PC-9 (cell line): Measurements from ENCODE around the gene RELCH. TPM values are rescaled to one million over a fixed set of nuclear protein-coding genes. Genes with fewer than 3 reads are reported as not detected.

Source experiments
- BruUV-seq: library from RNA; stranded (reverse); fragments of 400-500 nt; replicated peaks from 2 replicates; lab custom pipeline; 2021; lab: Mats Ljungman, UMichigan
- CTCF ChIA-PET: fragments of 300-600 bp; sonication (Branson Sonifier 250); formaldehyde crosslinking; loops from one replicate; lab custom pipeline; 2022; ENCODE audit warnings: antibody characterized with exemption; lab: Charles Lee
- POLR2A ChIA-PET: fragments of 300-600 bp; sonication (Branson Sonifier 250); formaldehyde crosslinking; loops from one replicate; lab custom pipeline; 2022; ENCODE audit warnings: antibody characterized with exemption; ENCODE audit not compliant: unreplicated experiment; lab: Charles Lee
- DNase-seq, 2 experiments: peaks; one replicate each; pipeline versions ENCODE4 v3.0.0 to v3.0.0-alpha.2; 2015 to 2022; ENCODE audit warnings: mixed read lengths in 1 of 2
- H2AFZ ChIP-seq: fragments of 200-600 bp; sonication (generic); 2 replicates; pipeline ENCODE4 v1.8.1; 2017; ENCODE audit warnings: antibody characterized with exemption
- H3F3A ChIP-seq: fragments of 200-600 bp; sonication (generic); 2 replicates; pipeline ENCODE4 v1.8.1; 2017; ENCODE audit warnings: antibody characterized with exemption, mild to moderate bottlenecking, low read depth; ENCODE audit not compliant: insufficient read depth
- H3K27ac ChIP-seq: fragments of 200-600 bp; sonication (generic); 2 replicates; pipeline ENCODE4 v1.6.1; 2016; ENCODE audit warnings: mixed run types
- H3K27me3 ChIP-seq: fragments of 200-600 bp; sonication (generic); 2 replicates; pipeline ENCODE4 v1.6.1; 2016; ENCODE audit warnings: low read depth, mixed run types; ENCODE audit not compliant: insufficient read depth
- H3K36me3 ChIP-seq: fragments of 200-600 bp; sonication (generic); 2 replicates; pipeline ENCODE4 v1.6.1; 2016; ENCODE audit warnings: low read depth, mixed run types
- H3K4me1 ChIP-seq: fragments of 200-600 bp; sonication (generic); replicated peaks from 2 replicates; pipeline ENCODE4 v1.6.1; 2016; ENCODE audit warnings: mixed run types; ENCODE audit not compliant: insufficient read depth
- H3K4me2 ChIP-seq: fragments of 200-600 bp; sonication (generic); 2 replicates; pipeline ENCODE4 v1.6.1; 2017; ENCODE audit warnings: mixed run types
- H3K4me3 ChIP-seq: fragments of 200-600 bp; sonication (generic); 2 replicates; pipeline ENCODE4 v1.6.1; 2016; ENCODE audit warnings: mixed run types
- H3K79me2 ChIP-seq: fragments of 200-600 bp; sonication (generic); 2 replicates; pipeline ENCODE4 v1.6.1; 2017; ENCODE audit warnings: low read depth, mixed run types
- H3K9me2 ChIP-seq: fragments of 200-600 bp; sonication (generic); 2 replicates; pipeline ENCODE4 v1.8.1; 2017; ENCODE audit warnings: mild to moderate bottlenecking; ENCODE audit not compliant: insufficient read depth
- H3K9me3 ChIP-seq: fragments of 200-600 bp; sonication (generic); 2 replicates; pipeline ENCODE4 v1.8.1; 2016; ENCODE audit warnings: low read depth; ENCODE audit not compliant: insufficient read depth
- H4K20me1 ChIP-seq: fragments of 200-600 bp; sonication (generic); 2 replicates; pipeline ENCODE4 v1.8.1; 2017; ENCODE audit not compliant: insufficient read depth
- EZH2 ChIP-seq: fragments of 200-600 bp; sonication (generic); IDR thresholded peaks from 2 replicates; pipeline ENCODE4 v1.8.0; 2017; ENCODE audit warnings: antibody characterized with exemption, low read depth
- intact Hi-C: fragments of 100-400 bp; cut with micrococcal nuclease; formaldehyde crosslinking; loops from one replicate; pipeline ENCODE4 v1.10.0; 2022; ENCODE audit not compliant: unreplicated experiment
- total RNA-seq: library from RNA; stranded (reverse); gene quantifications from 2 replicates; pipeline ENCODE4 v1.2.3, GENCODE V29; 2021
- TF ChIP-seq, protein P1 (sequence below): fragments of 200-600 bp; sonication (generic); conservative IDR thresholded peaks from 2 replicates; pipeline ENCODE4 v1.6.1; 2017; ENCODE audit warnings: mixed run types, antibody characterized with exemption, mild to moderate bottlenecking, moderate library complexity

RELCH gene
- total RNA-seq, 1 experiment from 2014 or later, result 20.1 TPM

DNA sequence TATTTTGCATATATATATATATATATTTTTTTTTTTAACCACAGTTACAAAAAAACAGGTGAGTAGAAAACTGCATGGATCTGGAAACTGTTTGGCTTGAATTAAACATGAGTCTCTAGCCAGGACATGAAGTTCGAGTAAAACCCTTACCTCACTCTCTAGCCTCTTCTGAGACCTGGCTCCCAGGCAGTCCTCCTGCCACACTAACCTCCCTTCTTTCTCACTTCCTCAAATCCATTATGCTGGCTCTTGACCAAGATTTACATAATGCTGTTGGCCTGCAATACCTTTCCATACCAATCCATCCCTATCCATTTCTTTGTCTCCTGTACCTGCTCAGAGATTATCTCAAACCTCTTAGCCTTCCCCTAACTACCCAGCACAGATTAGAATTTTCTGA lies 34.2 kb upstream of the RELCH start:
- DNase-seq, result no peak

GRCh38 chr18:62157843-62158242 lies 29.2 kb upstream of the RELCH start:
- H4K20me1 ChIP-seq, result no peaks in the 10 kb centered on the region
- CTCF ChIA-PET, result no interaction called here
- no peak overlapping the region for H3K4me3 ChIP-seq
- no peaks in the 10 kb centered on the region for H3K4me1 ChIP-seq
- H3K9me3 ChIP-seq, result no peaks in the 10 kb centered on the region
- BruUV-seq, result no TSS peak
- H3K4me2 ChIP-seq, result no peak overlapping the region
- H3F3A ChIP-seq, result no peaks in the 10 kb centered on the region
- H3K36me3 ChIP-seq, result 0 out of 2 replicates have a peak, but pooled peaks cover 4% of the 10 kb centered on the region
- POLR2A ChIA-PET, result no interaction called here
- no peak for TF ChIP-seq EZH2
- H3K79me2 ChIP-seq, result no peaks in the 10 kb centered on the region
- DNase-seq, result no peak
- no peaks in the 10 kb centered on the region for H3K9me2 ChIP-seq
- H3K27me3 ChIP-seq, result no peaks in the 10 kb centered on the region
- no peak overlapping the region for H3K27ac ChIP-seq
- no peak overlapping the region for H2AFZ ChIP-seq
- intact Hi-C loops, result no loop called here

More for the DNA sequence above, 34.2 kb upstream of the RELCH start:
- no peaks in the 10 kb centered on the region for H3K9me2 ChIP-seq
- no peak overlapping the region for H3K4me2 ChIP-seq
- ChIA-PET POLR2A (no interaction called here), CTCF (no interaction called here)
- H3K36me3 ChIP-seq, result 0 out of 2 replicates have a peak, but pooled peaks cover 4% of the 10 kb centered on the region
- intact Hi-C loops, result no loop called here
- no peak overlapping the region for H3K27ac ChIP-seq
- no peaks in the 10 kb centered on the region for H3K9me3 ChIP-seq
- H3F3A ChIP-seq, result no peaks in the 10 kb centered on the region
- no peak overlapping the region for H2AFZ ChIP-seq
- no peak overlapping the region for H3K4me3 ChIP-seq
- no peaks in the 10 kb centered on the region for H3K4me1 ChIP-seq
- H3K79me2 ChIP-seq, result no peaks in the 10 kb centered on the region
- BruUV-seq, result no TSS peak
- TF ChIP-seq, protein P1, sequence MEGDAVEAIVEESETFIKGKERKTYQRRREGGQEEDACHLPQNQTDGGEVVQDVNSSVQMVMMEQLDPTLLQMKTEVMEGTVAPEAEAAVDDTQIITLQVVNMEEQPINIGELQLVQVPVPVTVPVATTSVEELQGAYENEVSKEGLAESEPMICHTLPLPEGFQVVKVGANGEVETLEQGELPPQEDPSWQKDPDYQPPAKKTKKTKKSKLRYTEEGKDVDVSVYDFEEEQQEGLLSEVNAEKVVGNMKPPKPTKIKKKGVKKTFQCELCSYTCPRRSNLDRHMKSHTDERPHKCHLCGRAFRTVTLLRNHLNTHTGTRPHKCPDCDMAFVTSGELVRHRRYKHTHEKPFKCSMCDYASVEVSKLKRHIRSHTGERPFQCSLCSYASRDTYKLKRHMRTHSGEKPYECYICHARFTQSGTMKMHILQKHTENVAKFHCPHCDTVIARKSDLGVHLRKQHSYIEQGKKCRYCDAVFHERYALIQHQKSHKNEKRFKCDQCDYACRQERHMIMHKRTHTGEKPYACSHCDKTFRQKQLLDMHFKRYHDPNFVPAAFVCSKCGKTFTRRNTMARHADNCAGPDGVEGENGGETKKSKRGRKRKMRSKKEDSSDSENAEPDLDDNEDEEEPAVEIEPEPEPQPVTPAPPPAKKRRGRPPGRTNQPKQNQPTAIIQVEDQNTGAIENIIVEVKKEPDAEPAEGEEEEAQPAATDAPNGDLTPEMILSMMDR, result no peak
- no peak for TF ChIP-seq EZH2
- no peaks in the 10 kb centered on the region for H3K27me3 ChIP-seq
- no peaks in the 10 kb centered on the region for H4K20me1 ChIP-seq

- Histone ChIP-seq H3K9me2 (no peaks in the 10 kb centered on the region; the same call in 1 of the 2 replicates), H3K4me1 (no peaks in the 10 kb centered on the region), H3K36me3 (no peaks in the 10 kb centered on the region), H3K79me2 (no peaks in the 10 kb centered on the region; the same call in 1 of the 2 replicates), H3K27ac (no peak overlapping the region), H3K27me3 (no peaks in the 10 kb centered on the region), H4K20me1 (no peaks in the 10 kb centered on the region), H2AFZ (no peak overlapping the region), H3K9me3 (no peaks in the 10 kb centered on the region), H3K4me2 (no peak overlapping the region), H3K4me3 (no peak overlapping the region), H3F3A (no peaks in the 10 kb centered on the region)
- ChIA-PET POLR2A (no interaction called here), CTCF (no interaction called here)
- TF ChIP-seq EZH2, result no peak
- TF ChIP-seq, protein P1, result no peak
- BruUV-seq, result no TSS peak
- intact Hi-C loops, result no loop called here
- DNase-seq, result no peak
Observed at GRCh38 chr18:62164310-62164709, 22.7 kb upstream of the RELCH start.
